Astrocyte (in vitro differentiated cells and primary cell): Measurements from ENCODE around the gene HAGHL.

Experiments used
- EZH2 ChIP-seq: IDR thresholded peaks from 2 replicates; pipeline ENCODE4 v1.6.1; 2012; ENCODE audit warnings: mild to moderate bottlenecking, low read length, inconsistent platforms; ENCODE audit not compliant: insufficient read depth
- TF ChIP-seq, protein P1 (sequence below): IDR thresholded peaks from 2 replicates; pipeline ENCODE4 v1.5.1; 2011; ENCODE audit warnings: low read depth, mild to moderate bottlenecking, inconsistent platforms, low read length, moderate library complexity; ENCODE audit not compliant: insufficient read depth

DNA sequence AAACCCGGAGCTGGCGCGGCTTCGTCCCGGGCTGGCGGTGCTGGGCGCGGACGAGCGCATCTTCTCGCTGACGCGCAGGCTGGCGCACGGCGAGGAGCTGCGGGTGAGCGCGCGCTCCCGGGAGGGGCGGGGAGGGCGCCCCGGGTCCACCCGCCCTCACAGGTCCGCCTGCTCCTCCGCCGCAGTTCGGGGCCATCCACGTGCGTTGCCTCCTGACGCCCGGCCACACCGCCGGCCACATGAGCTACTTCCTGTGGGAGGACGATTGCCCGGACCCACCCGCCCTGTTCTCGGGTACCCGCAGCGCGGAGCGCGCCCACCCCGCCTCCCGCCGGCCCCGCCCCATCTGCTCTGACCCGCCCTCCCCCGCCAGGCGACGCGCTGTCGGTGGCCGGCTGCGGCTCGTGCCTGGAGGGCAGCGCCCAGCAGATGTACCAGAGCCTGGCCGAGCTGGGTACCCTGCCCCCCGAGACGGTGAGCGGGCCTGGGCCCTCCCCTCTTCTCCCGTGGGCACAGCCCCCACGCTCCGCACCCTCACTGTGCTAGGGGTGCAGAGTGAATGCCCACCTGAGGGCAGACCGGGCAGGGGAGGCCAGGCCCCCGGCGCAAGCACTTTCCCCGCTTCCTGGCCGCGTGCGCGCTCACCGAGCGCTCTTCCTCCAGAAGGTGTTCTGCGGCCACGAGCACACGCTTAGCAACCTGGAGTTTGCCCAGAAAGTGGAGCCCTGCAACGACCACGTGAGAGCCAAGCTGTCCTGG lies 1.4 kb downstream of the HAGHL start:
- TF ChIP-seq, protein P1, sequence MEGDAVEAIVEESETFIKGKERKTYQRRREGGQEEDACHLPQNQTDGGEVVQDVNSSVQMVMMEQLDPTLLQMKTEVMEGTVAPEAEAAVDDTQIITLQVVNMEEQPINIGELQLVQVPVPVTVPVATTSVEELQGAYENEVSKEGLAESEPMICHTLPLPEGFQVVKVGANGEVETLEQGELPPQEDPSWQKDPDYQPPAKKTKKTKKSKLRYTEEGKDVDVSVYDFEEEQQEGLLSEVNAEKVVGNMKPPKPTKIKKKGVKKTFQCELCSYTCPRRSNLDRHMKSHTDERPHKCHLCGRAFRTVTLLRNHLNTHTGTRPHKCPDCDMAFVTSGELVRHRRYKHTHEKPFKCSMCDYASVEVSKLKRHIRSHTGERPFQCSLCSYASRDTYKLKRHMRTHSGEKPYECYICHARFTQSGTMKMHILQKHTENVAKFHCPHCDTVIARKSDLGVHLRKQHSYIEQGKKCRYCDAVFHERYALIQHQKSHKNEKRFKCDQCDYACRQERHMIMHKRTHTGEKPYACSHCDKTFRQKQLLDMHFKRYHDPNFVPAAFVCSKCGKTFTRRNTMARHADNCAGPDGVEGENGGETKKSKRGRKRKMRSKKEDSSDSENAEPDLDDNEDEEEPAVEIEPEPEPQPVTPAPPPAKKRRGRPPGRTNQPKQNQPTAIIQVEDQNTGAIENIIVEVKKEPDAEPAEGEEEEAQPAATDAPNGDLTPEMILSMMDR: no peak
- TF ChIP-seq EZH2: no peak
